GM21526 (cell line): Measurements from ENCODE around the gene WAPL.

Source experiments
- ATAC-seq: cut with Tn5 transposase; IDR thresholded peaks from one replicate; pipeline ENCODE4 v1.9.1; 2021; ENCODE audit warnings: moderate library complexity; ENCODE audit not compliant: unreplicated experiment, low FRiP score

Gene WAPL

DNA sequence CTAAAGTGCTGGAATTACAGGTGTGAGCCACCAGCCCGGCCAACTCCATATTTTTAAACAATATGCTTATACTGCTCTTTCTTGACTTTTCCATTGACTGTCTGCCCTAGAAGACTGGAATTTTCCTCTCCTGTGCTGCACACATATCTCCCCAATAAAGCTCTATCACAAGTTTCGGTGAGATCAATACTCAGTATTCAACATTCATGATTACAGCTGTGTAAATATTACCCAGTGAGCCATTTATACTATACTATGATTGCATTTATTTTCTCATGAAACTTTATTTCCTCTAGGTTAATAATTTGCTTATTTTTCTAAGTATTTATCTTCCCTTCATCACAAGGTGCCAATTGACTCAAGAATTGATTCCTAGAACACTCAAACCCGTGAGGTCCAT lies 106.5 kb downstream of the WAPL start:
- no peak for ATAC-seq

DNA sequence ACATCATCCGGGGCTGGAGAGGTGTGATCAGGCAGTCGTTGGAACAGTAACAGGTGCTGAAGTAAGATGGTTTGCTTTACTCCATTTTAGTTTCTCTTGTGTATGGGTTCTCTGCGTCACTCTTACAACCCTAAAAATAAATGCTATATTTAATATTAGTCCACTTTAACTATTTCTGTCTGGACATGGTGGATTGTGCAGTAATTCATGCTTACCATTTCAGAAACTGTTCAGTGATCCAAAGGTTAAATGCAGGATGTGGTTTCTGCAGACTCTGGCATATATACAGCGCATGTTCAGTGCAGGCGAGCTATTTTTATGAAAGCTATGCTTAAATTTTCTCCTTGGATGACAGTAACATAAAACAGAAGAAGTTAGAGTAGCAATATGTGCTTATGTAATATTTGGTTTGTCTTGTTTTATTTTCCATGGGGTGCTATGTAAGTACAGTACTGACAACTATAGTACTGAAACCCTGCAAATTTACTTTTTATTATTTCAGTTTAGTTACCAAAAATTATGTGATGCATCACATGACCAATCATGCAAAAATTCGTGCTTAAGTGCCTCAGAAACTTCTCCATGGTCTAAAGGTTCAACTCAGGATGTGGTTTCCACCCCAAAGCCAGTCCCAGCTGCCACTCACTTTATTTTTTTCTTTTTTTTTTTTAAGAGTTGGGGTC lies 108.4 kb downstream of the WAPL start:
- ATAC-seq = peak; percentile 62

DNA sequence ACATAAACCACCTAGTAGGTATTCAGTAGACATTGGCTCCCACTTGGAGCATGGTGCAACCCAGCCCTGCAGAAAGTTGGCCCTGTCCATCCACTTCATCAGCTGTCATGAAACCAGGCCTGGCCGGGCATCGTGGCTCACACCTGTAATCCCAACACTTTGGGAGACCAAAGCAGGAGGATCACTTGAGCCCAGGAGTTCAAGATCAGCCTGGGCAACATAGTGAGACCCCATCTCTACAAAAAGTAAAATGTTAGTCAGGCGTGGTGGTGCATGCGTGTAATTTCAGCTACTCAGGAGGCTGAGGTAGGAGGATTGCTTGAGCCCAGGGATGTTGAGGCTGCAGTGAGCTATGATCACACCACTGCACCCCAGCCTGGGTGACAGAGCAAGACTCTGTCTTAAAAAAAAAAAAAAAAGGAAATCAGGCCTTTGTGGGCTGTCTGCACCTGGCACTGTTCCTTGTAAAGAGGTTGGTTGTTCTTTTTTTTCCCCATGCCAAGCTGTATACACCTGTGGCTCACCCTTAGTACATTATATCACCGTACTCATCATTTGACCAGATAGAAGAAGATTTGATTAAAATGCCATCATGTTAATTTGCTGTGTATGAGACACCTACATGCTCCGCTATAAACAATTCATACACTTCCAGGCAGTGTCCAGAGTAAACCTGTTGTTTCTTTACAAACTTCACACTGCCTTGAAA lies 109.6 kb downstream of the WAPL start:
- ATAC-seq = peak; percentile 8

DNA sequence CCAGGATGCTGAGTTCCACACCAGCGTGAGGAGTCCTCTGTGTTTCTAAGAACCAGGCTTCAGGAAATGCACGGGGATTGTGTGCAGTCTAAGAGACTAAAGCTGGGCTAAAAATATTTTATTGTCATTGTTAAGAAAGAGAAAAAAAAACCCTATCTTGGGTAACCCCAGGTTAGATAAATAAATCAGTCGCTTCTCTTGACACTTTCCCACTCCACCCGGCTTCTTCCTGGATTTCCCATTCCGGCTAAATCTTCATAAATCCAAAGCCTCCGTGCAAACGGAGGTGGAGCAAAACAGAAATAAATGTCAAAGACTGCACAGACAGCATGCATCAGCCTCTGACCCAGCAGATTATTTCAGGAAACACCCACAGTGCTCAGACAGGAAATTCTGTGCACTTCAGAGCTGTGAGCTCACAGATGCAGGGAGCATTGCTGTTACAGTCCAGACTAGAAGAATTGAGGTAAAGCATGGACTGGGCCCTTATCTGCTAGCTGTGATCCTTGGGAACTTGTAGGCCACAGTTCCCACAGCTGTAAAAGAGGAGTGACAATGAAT lies 110.2 kb downstream of the WAPL start:
- peak; percentile 62 for ATAC-seq

DNA sequence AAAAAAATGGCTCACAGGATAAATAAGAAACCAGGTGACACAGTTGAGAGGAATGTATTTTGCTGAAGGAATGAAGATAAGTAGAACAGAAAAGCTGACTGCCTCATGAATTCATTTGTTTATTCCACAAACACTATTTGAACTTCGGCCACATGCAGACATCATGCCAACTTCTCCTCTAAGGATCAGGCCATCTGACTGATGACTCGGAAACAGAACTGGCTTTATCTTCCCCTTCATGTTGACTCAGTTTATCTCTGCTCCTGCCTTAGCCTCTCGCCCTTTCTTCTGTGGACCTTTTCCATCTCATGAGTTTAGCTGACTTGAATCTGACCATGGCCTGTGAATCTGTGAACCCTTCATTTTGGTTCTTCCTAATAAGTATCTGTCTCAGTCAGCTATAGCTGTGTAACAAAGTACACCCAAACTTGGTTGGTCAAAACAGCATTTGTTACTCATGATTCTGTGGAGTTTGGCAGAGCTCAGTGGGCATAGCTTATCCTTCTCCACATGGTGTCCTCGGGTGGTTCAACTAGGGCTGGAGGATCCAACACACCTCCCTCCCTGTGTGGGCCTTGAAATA lies 111.0 kb downstream of the WAPL start:
- no peak for ATAC-seq

DNA sequence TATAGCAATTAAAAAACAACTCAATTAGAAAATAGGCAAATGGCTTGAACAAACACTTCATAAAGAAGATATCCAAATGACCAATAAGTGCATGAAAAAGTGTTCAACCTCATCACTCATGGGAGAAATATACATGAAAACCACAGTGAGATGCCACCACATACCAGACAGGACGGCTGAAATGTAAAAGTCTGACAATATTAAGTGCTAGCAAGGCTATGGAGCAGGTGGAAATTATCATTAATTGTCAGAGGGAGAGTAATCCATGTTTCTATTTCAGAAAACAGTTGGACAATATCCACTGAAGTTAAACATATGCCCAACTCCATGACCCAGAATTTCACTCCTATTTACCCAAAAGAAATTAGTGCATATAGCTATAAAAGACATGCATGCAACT lies 112.4 kb downstream of the WAPL start:
- ATAC-seq = no peak

DNA sequence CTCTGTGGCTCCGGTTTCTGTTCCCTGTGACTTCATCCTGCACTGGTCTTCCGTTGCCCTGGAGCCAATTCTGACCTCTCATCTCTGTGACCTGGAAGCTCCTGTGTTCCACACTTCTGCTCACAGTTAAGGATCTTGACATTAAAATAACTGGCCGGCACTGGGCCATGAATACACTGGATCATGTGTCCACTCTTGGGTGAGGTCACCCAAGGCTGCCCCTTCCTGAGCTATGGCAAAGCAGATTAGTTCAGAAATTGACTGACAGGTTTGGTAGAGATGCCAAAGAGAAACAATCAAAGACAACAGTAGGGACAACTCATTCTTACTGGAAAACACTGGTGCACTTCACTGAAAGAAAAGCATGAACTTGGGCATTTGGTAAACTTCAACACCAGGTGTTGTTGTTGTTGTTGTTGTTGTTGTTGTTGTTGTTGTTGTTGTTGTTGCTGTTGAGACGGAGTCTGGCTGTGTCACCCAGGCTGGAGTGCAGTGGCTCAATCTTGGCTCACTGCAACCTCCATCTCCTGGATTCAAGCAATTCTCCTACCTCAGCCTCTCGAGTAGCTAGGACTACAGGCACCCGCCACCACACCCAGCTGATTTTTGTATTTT lies 118.3 kb downstream of the WAPL start:
- no peak for ATAC-seq

DNA sequence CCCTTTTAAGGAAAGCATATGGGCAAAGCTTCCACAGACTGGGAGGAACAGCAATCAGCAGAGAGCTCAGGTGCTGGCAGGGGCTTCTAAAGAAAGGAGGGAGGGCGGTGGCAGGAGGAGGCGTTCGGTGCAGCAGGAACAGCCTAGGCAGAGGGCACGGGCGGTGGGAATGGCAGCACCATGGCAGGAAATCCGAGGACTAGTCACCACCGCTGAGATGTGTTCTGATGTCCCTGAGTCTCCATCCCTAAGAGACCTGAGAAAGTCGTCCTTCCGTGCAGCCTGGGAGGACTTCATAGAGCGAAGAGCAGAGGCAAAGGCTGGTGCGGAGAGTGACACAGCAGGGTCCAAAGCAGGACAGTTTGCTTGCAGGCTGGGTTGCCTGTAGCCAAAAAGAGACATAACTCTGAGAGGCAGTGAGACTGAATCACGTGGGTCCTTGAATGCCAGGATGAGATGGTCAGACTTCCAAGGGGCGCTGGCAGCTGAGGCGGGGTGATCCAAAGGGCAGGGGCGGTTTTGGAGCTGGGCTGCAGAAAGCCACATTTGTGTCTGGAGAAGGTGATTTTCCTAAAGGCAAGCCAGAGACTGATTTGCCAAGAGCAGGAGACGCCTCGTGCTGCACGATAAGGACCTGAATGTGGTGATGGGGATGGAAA lies 119.2 kb downstream of the WAPL start:
- ATAC-seq = no peak

DNA sequence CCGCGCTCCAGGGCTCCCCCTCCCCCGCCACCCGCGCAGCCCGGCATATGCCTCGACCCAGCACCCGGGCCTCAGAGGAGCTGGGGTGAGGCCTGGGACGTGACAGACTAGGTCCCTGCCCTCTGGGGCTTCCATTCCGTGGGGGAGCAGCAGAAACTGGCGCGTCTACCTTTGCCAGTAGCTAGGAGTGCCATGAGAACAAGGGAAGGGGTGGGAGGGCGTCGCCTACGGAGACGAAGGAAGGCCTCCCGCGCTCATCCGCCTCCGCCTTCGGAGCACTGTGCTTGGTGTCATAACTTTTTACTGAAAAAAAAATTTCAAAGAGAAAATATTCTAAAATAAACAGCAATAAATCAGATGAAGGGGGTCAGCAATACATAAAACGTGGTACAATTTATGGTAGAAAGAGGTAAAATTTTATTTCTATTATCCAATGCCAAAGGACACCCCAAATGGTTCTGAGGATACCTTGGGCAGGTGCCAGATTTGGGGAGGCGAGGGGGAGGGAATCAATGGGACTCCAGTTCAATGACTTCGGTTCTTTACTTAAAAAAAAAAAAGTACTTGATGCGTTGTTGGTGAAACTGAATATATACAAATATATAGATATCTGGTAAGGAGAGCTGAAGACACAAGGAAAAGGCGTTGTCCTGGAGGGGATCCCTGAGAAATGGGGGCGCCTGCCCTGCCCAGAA lies 119.9 kb downstream of the WAPL start:
- no peak for ATAC-seq

DNA sequence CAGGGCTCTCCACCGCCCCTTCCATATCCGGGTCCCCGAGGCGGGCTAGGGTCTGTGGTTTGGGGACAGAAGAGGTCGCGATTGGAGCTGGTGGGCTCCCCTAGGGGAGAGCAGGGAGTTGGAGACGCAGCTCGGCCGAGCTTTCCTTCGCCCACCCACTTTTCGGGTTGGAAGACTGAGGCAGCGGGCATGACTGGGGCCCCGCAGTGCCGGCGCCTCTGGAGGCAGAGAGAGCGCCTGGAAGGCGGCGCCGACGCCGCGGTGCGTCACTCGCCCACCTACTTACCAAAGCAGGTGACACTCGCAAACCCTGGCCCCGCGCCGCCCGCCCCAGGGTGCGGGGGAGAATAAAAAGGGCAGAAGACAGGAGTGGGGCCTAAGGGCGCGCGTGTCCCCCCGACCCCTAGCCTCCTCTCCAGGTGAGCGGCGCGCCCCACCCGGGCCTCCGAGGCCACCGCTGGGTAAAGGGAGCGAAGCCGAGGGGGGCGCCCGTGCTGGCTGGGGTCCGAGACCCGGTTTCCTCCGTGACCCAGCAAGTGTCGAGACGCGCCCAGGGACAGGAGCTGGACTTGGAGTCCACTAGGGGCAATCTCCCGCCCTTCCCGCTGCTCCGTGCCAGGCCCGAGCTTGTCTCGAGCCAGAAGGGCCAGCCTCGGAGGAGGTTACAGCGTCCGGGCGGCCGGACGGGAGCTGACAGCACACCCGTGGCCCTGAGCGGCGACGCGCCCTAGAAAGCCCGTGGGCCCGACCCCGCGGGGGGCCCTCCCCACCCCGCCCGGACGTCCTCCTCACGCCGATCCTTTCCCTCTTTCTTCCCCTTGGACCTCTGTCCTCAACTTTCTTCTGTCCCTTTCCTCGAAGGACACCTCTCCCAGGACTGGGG lies 120.6 kb downstream of the WAPL start:
- ATAC-seq = peak; percentile 39

DNA sequence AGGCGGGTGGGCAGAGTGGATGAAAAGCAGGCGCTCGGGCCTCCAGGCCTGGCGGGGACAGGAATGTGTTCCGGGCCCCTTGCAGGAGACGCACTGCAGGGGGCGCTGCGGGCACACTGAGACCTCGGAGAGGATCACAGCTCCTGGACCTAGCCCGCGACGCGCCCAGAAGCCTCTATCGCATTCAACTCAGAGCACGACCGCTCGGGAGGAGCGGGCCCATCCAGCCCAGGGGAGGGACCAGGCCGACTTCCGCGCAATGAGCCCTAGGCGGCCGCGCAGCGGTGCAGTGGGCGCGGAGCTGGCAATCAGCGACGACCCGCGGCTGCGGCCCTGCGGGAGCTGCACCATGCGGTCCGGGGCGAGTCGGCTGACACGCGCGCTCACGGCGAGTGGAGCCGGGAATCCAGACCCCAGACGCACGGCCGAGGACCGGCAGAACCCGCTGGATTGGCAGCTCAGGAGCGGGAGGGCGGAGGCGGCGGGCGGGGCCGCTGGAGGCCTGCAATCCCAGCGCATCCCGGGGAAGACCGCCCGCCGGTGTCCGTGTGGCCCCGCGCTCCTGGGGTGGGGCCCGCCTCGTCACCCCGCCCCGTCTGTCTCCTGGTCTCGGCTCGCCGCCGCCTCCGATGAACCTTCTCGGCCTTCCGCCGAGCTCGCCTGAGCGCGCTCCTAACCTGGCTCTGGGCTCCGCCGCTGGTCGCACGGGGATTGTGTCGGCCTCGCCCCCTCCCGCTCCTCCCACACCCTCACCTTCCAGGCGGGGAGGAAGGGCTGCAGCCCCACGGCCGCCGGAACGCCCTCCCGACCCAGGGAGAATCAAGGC lies 121.5 kb downstream of the WAPL start:
- ATAC-seq = peak; percentile 90

DNA sequence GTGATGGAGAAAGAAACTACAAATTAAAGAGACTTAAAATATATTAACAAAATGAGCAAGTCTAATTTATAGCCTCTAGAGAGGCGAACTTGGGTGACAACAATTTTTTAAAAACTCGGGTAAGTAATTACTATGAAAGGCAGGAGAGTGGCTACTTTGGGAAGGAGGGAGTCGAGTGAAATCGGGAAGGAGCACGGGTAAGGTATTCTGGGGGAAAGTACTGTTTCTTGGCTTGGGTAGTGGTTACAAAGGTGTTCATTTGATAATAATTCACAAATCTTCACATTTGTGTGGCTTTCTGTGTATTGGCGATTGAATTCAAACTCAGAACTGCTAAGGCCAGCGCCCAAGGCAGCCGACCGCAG lies 122.1 kb downstream of the WAPL start:
- ATAC-seq = no peak

DNA sequence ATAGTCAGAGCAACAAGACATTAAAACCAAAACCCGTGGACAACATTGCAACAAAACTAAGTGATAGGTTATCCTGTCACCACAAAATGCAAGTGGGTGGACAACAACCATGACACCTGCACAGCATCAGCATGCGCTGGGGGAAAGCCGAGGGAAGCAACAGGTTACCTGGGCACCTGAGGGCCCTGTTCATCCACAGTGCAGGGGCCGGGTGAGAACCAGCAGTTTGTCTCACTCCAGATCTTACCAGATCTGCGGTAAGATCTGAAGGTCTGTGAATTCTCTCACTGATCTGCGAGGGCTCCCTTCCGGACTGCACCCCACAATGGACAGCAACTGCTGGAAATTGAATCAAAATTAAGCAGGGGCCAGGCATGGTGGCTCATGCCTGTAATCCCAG lies 124.5 kb downstream of the WAPL start:
- ATAC-seq = no peak

DNA sequence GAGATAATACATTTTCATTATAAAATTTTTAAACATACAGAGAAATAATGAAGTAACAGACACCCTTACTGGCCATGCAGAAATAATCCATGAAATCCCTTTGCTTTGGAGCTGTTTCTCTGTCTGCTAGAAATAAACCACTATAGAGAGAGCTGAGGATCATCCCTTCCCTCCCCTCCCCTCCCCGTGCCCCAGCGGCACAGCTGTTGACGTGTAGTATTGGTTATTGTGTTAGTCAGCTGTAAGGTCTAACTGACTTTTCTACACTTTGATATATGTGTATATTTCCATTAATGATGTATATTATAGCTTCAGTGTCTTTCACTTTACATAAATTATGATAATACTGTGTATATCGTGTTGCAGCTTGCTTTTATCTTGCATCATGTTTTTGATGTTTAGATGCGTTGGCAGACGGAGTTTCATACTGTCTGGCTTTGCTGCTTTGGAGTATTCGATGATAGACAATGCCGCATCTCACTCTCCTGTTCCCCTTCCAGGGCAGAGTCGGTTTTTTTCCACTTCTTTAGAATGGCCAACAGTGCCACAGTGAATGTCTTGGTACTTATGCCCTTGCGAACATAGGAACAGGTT lies 127.6 kb downstream of the WAPL start:
- no peak for ATAC-seq

DNA sequence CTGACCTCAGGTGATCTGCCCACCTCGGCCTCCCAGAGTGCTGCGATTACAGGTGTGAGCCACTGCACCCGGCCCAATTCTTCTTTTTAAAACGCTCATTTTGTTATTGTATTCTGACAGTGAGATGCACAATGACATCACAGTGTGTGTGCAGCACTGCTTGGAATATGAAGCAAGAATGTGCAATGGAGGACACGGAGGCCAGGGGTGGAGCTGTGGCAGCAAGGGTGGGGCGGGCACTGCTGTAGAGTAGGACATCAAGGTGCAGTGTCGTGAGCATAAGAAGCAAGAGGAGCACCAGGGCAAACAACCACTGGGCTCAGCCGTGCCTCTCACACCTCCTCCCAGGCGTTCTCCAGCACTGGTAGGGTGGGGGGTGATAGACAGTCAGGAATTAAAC lies 128.2 kb downstream of the WAPL start:
- ATAC-seq = no peak

DNA sequence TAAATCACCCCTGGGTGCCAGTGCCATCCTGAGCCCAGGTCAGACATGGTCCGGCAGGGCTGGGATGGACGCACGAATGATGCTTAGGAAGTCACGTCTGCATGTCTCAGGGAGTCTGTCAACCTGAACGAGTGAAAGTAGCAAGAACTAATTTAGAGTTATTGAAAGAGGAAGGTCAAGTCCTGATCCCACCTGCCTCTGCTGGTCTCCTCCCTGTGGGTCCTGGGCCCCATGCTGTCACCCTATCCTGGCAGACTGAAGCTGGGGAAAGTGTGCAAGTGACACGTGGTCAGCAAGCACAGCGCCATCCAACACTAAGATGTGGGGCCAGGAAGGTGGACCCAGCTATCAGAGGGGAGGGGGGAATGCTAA lies 128.9 kb downstream of the WAPL start:
- ATAC-seq = peak; percentile 49

DNA sequence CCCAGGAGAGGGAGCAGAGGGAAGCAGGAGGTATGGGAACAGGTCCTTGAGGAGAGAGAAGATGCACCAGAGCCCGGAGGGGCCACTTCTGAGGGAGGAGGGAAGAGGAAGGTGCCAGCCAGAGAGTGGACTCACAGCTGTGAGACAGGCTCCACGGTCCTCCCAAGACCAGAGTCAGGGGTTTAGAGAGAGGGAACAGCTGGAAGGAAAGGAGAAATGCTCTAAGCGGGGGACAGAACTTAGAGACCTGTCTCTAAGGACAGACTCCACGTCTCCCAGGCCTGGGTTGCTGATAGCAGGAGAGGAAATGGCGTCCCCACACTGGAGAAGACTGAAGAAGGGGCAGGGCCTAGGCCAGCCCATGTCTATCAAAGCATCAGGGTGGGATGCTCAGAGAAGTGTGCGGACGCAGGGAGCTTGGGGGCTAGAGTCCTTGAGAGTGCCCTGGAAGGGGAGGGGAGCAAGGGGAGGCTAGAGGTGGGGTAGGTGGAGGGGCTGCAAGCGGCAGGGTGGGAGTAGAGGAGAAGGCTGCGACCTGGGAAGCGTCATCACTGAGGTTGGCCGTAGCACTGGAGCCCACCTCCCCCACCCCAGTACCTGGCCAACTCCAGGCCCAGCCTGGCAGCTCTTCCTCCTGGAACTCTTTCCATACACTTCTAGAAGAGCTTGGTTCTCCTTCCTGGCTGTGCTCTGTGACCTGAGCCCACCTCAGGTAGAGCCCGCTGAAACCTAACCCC lies 129.4 kb downstream of the WAPL start:
- ATAC-seq = peak; percentile 12
